HL-60 (cell line): ENCODE results near the gene DCC.

Experiments
- DNase-seq, 2 experiments: peaks; one replicate each; pipeline ENCODE4 v3.0.0-alpha.2; 2010 to 2020; ENCODE audit warnings: low read depth in 1 of 2, low spot score in 1 of 2
- H3K27ac ChIP-seq: fragments of 250-450 bp; sonication (Bioruptor Pico); replicated peaks from 2 replicates; pipeline ENCODE4 v1.5.1; 2020; ENCODE audit warnings: mild to moderate bottlenecking, moderate library complexity
- H3K27me3 ChIP-seq: fragments of 250-450 bp; sonication (Bioruptor Pico); 2 replicates; pipeline ENCODE4 v1.5.1; 2021; ENCODE audit warnings: mild to moderate bottlenecking, moderate library complexity; ENCODE audit not compliant: insufficient read depth, poor library complexity, severe bottlenecking
- H3K4me3 ChIP-seq: replicated peaks from 2 replicates; pipeline ENCODE4 v1.5.1; 2011; ENCODE audit warnings: mild to moderate bottlenecking, control low read depth, low read length; ENCODE audit not compliant: insufficient read depth
- GABPA ChIP-seq: IDR thresholded peaks from 2 replicates; pipeline ENCODE4 v1.6.1; 2012; ENCODE audit warnings: low read depth
- POLR2AphosphoS5 ChIP-seq: IDR thresholded peaks from 2 replicates; pipeline ENCODE4 v1.6.1; 2012; ENCODE audit warnings: low read depth
- SPI1 ChIP-seq: IDR thresholded peaks from 2 replicates; pipeline ENCODE4 v1.6.1; 2012; ENCODE audit warnings: low read depth, mild to moderate bottlenecking, borderline replicate concordance
- TF ChIP-seq, protein P1 (sequence below): IDR thresholded peaks from 2 replicates; pipeline ENCODE4 v1.6.1; 2012; ENCODE audit warnings: low read depth; ENCODE audit not compliant: insufficient replicate concordance
- TF ChIP-seq, protein P2 (sequence below): IDR thresholded peaks from one replicate; pipeline ENCODE4 v1.5.1; 2011; ENCODE audit warnings: low read length, control low read depth, inconsistent platforms; ENCODE audit not compliant: insufficient read depth

DCC gene

DNA sequence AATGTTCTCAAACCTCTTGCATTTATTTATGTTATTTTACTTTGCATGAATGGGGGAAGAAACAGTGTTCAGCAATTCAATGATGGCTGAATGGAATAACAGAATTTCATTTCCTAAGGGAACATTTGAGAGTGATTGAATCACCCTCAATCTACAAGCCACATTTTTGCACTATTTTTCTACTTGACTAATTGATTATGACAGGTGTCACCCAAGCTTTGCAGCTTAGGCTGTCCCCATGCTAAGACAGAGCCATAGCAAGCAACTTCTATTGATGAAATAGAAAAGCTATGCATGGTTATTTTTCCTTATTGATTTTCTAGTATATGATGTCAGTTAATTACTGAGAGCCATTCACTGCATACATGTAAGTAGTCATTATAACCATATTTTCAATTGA is 795.7 kb downstream of the DCC start:
- H3K27me3 ChIP-seq = no peaks in the 10 kb centered on the region
- TF ChIP-seq POLR2AphosphoS5 (no peak), SPI1 (no peak), GABPA (no peak)
- TF ChIP-seq, protein P1, sequence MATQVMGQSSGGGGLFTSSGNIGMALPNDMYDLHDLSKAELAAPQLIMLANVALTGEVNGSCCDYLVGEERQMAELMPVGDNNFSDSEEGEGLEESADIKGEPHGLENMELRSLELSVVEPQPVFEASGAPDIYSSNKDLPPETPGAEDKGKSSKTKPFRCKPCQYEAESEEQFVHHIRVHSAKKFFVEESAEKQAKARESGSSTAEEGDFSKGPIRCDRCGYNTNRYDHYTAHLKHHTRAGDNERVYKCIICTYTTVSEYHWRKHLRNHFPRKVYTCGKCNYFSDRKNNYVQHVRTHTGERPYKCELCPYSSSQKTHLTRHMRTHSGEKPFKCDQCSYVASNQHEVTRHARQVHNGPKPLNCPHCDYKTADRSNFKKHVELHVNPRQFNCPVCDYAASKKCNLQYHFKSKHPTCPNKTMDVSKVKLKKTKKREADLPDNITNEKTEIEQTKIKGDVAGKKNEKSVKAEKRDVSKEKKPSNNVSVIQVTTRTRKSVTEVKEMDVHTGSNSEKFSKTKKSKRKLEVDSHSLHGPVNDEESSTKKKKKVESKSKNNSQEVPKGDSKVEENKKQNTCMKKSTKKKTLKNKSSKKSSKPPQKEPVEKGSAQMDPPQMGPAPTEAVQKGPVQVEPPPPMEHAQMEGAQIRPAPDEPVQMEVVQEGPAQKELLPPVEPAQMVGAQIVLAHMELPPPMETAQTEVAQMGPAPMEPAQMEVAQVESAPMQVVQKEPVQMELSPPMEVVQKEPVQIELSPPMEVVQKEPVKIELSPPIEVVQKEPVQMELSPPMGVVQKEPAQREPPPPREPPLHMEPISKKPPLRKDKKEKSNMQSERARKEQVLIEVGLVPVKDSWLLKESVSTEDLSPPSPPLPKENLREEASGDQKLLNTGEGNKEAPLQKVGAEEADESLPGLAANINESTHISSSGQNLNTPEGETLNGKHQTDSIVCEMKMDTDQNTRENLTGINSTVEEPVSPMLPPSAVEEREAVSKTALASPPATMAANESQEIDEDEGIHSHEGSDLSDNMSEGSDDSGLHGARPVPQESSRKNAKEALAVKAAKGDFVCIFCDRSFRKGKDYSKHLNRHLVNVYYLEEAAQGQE = no peak
- TF ChIP-seq, protein P2, sequence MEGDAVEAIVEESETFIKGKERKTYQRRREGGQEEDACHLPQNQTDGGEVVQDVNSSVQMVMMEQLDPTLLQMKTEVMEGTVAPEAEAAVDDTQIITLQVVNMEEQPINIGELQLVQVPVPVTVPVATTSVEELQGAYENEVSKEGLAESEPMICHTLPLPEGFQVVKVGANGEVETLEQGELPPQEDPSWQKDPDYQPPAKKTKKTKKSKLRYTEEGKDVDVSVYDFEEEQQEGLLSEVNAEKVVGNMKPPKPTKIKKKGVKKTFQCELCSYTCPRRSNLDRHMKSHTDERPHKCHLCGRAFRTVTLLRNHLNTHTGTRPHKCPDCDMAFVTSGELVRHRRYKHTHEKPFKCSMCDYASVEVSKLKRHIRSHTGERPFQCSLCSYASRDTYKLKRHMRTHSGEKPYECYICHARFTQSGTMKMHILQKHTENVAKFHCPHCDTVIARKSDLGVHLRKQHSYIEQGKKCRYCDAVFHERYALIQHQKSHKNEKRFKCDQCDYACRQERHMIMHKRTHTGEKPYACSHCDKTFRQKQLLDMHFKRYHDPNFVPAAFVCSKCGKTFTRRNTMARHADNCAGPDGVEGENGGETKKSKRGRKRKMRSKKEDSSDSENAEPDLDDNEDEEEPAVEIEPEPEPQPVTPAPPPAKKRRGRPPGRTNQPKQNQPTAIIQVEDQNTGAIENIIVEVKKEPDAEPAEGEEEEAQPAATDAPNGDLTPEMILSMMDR = no peak
- no peak overlapping the region for H3K27ac ChIP-seq
- no peak overlapping the region for H3K4me3 ChIP-seq
- no peak for DNase-seq

DNA sequence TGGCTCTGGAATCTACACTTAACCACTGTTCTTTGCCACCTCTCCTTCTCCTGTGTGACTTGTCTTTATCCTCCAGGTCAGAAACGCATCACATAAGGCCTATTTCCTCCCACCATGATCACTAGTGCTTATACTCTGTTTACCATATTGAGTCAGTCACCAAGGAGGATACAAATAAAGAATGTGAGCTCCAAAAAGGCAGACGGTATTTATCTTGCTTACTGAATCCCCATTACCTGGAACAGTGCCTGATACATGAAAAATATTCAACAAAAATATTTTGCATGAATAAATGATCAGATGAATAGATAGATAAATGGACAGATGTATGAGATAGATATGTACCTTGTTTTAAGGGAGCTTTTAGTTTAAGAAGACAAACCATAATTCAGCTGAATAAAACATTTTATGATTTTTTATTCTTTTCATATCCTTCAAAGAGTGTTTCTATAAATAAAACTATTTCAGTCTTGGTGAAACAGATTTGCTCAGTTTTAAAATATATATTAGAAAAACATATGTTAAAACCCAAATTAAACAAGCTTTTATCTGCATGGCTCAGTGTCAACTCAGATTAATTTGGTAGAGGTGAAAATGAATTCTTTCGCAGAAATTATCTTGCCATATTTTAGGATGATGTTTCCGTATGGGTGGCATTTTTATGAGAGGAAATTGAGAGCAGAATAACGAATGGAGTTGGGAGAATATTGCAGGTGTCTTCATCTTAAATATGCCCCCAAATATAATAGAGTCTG is 799.9 kb downstream of the DCC start:
- no peak overlapping the region for H3K4me3 ChIP-seq
- TF ChIP-seq, protein P1 = no peak
- TF ChIP-seq GABPA (no peak), SPI1 (no peak), POLR2AphosphoS5 (no peak)
- TF ChIP-seq, protein P2 = no peak
- no peak overlapping the region for H3K27ac ChIP-seq
- H3K27me3 ChIP-seq = no peaks in the 10 kb centered on the region
- no peak for DNase-seq

GRCh38 chr18:53142005-53142404 is 802.0 kb downstream of the DCC start:
- TF ChIP-seq POLR2AphosphoS5 = no peak
- TF ChIP-seq GABPA = no peak
- TF ChIP-seq, protein P1 = no peak
- TF ChIP-seq SPI1 = no peak
- TF ChIP-seq, protein P2 = no peak

More at GRCh38 chr18:53142005-53142404, 802.0 kb downstream of the DCC start:
- Histone ChIP-seq H3K27ac (no peak overlapping the region), H3K4me3 (no peak overlapping the region), H3K27me3 (no peaks in the 10 kb centered on the region)
- no peak for DNase-seq
